ENCODE data around the gene NDRG4.
A peak's percentile ranks its signal among the peaks of the same experiment; 100 is the strongest.

The NDRG4 gene

GRCh38 chr16:58462499-58462996 lies 37.4 kb upstream of the NDRG4 start:
- Mint-ChIP-seq H3K4me1 (ENCODE audit: low read depth) (peaks cover 13% of the 10 kb centered on the region), H3K9me3 (ENCODE audit: low read depth) (no peaks in the 10 kb centered on the region), H3K36me3 (no peaks in the 10 kb centered on the region), H3K27me3 (peaks cover 28% of the 10 kb centered on the region), H3K27ac (no peak overlapping the region), H3K4me3 (peak overlapping the region; percentile 72)

- Mint-ChIP-seq H3K27ac (no peak overlapping the region), H3K27me3 (peaks cover 28% of the 10 kb centered on the region), H3K4me1 (ENCODE audit: low read depth) (peaks cover 13% of the 10 kb centered on the region), H3K36me3 (no peaks in the 10 kb centered on the region), H3K9me3 (ENCODE audit: low read depth) (no peaks in the 10 kb centered on the region), H3K4me3 (peak overlapping the region; percentile 72)
These were observed 36.7 kb upstream of the NDRG4 start for GRCh38 chr16:58462997-58463941.

GRCh38 chr16:58464047-58464915 lies 35.7 kb upstream of the NDRG4 start:
- Mint-ChIP-seq H3K4me1 (ENCODE audit: low read depth) (peaks cover 8% of the 10 kb centered on the region), H3K27me3 (peaks cover 32% of the 10 kb centered on the region), H3K4me3 (peak overlapping the region; percentile 59), H3K9me3 (ENCODE audit: low read depth) (no peaks in the 10 kb centered on the region), H3K36me3 (no peaks in the 10 kb centered on the region), H3K27ac (no peak overlapping the region)

- H3K4me3 Mint-ChIP-seq: peak overlapping the region; percentile 59
- no peak overlapping the region for H3K27ac Mint-ChIP-seq
- H3K27me3 Mint-ChIP-seq: peaks cover 37% of the 10 kb centered on the region
- peaks cover 4% of the 10 kb centered on the region for H3K4me1 Mint-ChIP-seq (ENCODE audit: low read depth)
- no peaks in the 10 kb centered on the region for H3K36me3 Mint-ChIP-seq
- H3K9me3 Mint-ChIP-seq (ENCODE audit: low read depth): no peaks in the 10 kb centered on the region
These were observed 34.8 kb upstream of the NDRG4 start for GRCh38 chr16:58464916-58465731.

GRCh38 chr16:58465817-58466216 lies 34.1 kb upstream of the NDRG4 start:
- Mint-ChIP-seq H3K4me3 (no peak overlapping the region), H3K4me1 (ENCODE audit: low read depth) (peaks cover 4% of the 10 kb centered on the region), H3K27ac (no peak overlapping the region), H3K27me3 (peaks cover 37% of the 10 kb centered on the region), H3K9me3 (ENCODE audit: low read depth) (no peaks in the 10 kb centered on the region), H3K36me3 (no peaks in the 10 kb centered on the region)

- H3K9me3 Mint-ChIP-seq (ENCODE audit: low read depth): no peaks in the 10 kb centered on the region
- H3K27me3 Mint-ChIP-seq: peaks cover 37% of the 10 kb centered on the region
- H3K36me3 Mint-ChIP-seq: no peaks in the 10 kb centered on the region
- H3K4me3 Mint-ChIP-seq: no peak overlapping the region
- H3K27ac Mint-ChIP-seq: no peak overlapping the region
- H3K4me1 Mint-ChIP-seq (ENCODE audit: low read depth): peaks cover 4% of the 10 kb centered on the region
These were observed 33.5 kb upstream of the NDRG4 start for GRCh38 chr16:58466396-58466795.

GRCh38 chr16:58467905-58468304 lies 32.0 kb upstream of the NDRG4 start:
- Mint-ChIP-seq H3K27ac (no peak overlapping the region), H3K36me3 (no peaks in the 10 kb centered on the region), H3K4me3 (no peak overlapping the region), H3K4me1 (ENCODE audit: low read depth) (peaks cover 4% of the 10 kb centered on the region), H3K27me3 (peaks cover 29% of the 10 kb centered on the region), H3K9me3 (ENCODE audit: low read depth) (no peaks in the 10 kb centered on the region)

GRCh38 chr16:58471209-58471975 lies 28.6 kb upstream of the NDRG4 start:
- no peaks in the 10 kb centered on the region for H3K4me1 Mint-ChIP-seq (ENCODE audit: low read depth)
- peaks cover 26% of the 10 kb centered on the region for H3K27me3 Mint-ChIP-seq
- no peaks in the 10 kb centered on the region for H3K9me3 Mint-ChIP-seq (ENCODE audit: low read depth)
- no peak overlapping the region for H3K27ac Mint-ChIP-seq
- H3K36me3 Mint-ChIP-seq: no peaks in the 10 kb centered on the region
- no peak overlapping the region for H3K4me3 Mint-ChIP-seq

GRCh38 chr16:58472266-58472665 lies 27.7 kb upstream of the NDRG4 start:
- no peak overlapping the region for H3K4me3 Mint-ChIP-seq
- H3K27me3 Mint-ChIP-seq: peaks cover 21% of the 10 kb centered on the region

GRCh38 chr16:58472827-58473226 lies 27.1 kb upstream of the NDRG4 start:
- Mint-ChIP-seq H3K4me1 (ENCODE audit: low read depth) (no peaks in the 10 kb centered on the region), H3K36me3 (no peaks in the 10 kb centered on the region), H3K27ac (no peak overlapping the region), H3K9me3 (ENCODE audit: low read depth) (no peaks in the 10 kb centered on the region), H3K27me3 (peaks cover 18% of the 10 kb centered on the region), H3K4me3 (no peak overlapping the region)

More at GRCh38 chr16:58472266-58472665, 27.7 kb upstream of the NDRG4 start:
- Mint-ChIP-seq H3K9me3 (ENCODE audit: low read depth) (no peaks in the 10 kb centered on the region), H3K4me1 (ENCODE audit: low read depth) (no peaks in the 10 kb centered on the region), H3K36me3 (no peaks in the 10 kb centered on the region), H3K27ac (no peak overlapping the region)

GRCh38 chr16:58474296-58474695 lies 25.6 kb upstream of the NDRG4 start:
- H3K9me3 Mint-ChIP-seq (ENCODE audit: low read depth): no peaks in the 10 kb centered on the region
- no peak overlapping the region for H3K27ac Mint-ChIP-seq
- H3K27me3 Mint-ChIP-seq: peaks cover 13% of the 10 kb centered on the region
- no peak overlapping the region for H3K4me3 Mint-ChIP-seq
- no peaks in the 10 kb centered on the region for H3K36me3 Mint-ChIP-seq
- no peaks in the 10 kb centered on the region for H3K4me1 Mint-ChIP-seq (ENCODE audit: low read depth)

- no peaks in the 10 kb centered on the region for H3K9me3 Mint-ChIP-seq (ENCODE audit: low read depth)
These were observed 24.8 kb upstream of the NDRG4 start for GRCh38 chr16:58475091-58475619.

GRCh38 chr16:58476791-58477190 lies 23.2 kb upstream of the NDRG4 start:
- Mint-ChIP-seq H3K27ac (no peak overlapping the region), H3K9me3 (ENCODE audit: low read depth) (no peaks in the 10 kb centered on the region), H3K4me1 (ENCODE audit: low read depth) (no peaks in the 10 kb centered on the region), H3K36me3 (no peaks in the 10 kb centered on the region), H3K4me3 (no peak overlapping the region), H3K27me3 (peaks cover 6% of the 10 kb centered on the region)

More at GRCh38 chr16:58475091-58475619, 24.8 kb upstream of the NDRG4 start:
- H3K27ac Mint-ChIP-seq: no peak overlapping the region
- no peaks in the 10 kb centered on the region for H3K36me3 Mint-ChIP-seq
- no peaks in the 10 kb centered on the region for H3K4me1 Mint-ChIP-seq (ENCODE audit: low read depth)
- no peak overlapping the region for H3K4me3 Mint-ChIP-seq
- H3K27me3 Mint-ChIP-seq: peaks cover 8% of the 10 kb centered on the region
